Loucy (cell line): Measurements from ENCODE around the gene GGACT.

Experiments
- H2AFZ ChIP-seq: fragments of 200-600 bp; sonication (generic); 2 replicates; pipeline ENCODE4 v1.6.0; 2016; ENCODE audit warnings: antibody characterized with exemption, mild to moderate bottlenecking, low read length, moderate library complexity
- H3F3A ChIP-seq: fragments of 200-600 bp; 2 replicates; pipeline ENCODE4 v1.6.0; 2016; ENCODE audit warnings: antibody characterized with exemption, low read depth, mild to moderate bottlenecking
- H3K27me3 ChIP-seq: fragments of 200-600 bp; sonication (generic); 2 replicates; pipeline ENCODE4 v1.6.1; 2014; ENCODE audit warnings: low read length, mild to moderate bottlenecking; ENCODE audit not compliant: insufficient read depth, poor library complexity, severe bottlenecking
- H3K36me3 ChIP-seq: fragments of 200-600 bp; sonication (generic); 2 replicates; pipeline ENCODE4 v1.6.1; 2016; ENCODE audit warnings: low read length; ENCODE audit not compliant: insufficient read depth
- H3K4me1 ChIP-seq: fragments of 200-600 bp; sonication (generic); 2 replicates; pipeline ENCODE4 v1.5.1; 2014; ENCODE audit warnings: low read length, mild to moderate bottlenecking; ENCODE audit not compliant: insufficient read depth, poor library complexity, severe bottlenecking
- H3K4me2 ChIP-seq: fragments of 200-600 bp; sonication (generic); 2 replicates; pipeline ENCODE4 v1.6.0; 2014; ENCODE audit warnings: antibody characterized with exemption, low read length, low read depth, mild to moderate bottlenecking; ENCODE audit not compliant: poor library complexity, severe bottlenecking
- H3K4me3 ChIP-seq: fragments of 200-600 bp; sonication (generic); 2 replicates; pipeline ENCODE4 v1.5.1; 2014; ENCODE audit warnings: low read length, mild to moderate bottlenecking, mixed read lengths; ENCODE audit not compliant: poor library complexity, severe bottlenecking
- H3K79me2 ChIP-seq: fragments of 200-600 bp; sonication (generic); 2 replicates; pipeline ENCODE4 v1.6.1; 2014; ENCODE audit warnings: low read length; ENCODE audit not compliant: insufficient read depth
- H3K9ac ChIP-seq: fragments of 200-600 bp; sonication (generic); 2 replicates; pipeline ENCODE4 v1.6.0; 2014; ENCODE audit warnings: mild to moderate bottlenecking, low read depth, low read length, moderate library complexity; ENCODE audit not compliant: poor library complexity, severe bottlenecking
- H3K9me2 ChIP-seq: fragments of 200-600 bp; sonication (generic); replicated peaks from 2 replicates; pipeline ENCODE4 v1.6.1; 2016; ENCODE audit warnings: low read depth, low read length, mixed read lengths
- H3K9me3 ChIP-seq: fragments of 200-600 bp; sonication (generic); 2 replicates; pipeline ENCODE4 v1.6.1; 2014; ENCODE audit warnings: mild to moderate bottlenecking, antibody characterized with exemption, low read length, low read depth; ENCODE audit not compliant: insufficient read depth
- H4K20me1 ChIP-seq: fragments of 200-600 bp; sonication (generic); 2 replicates; pipeline ENCODE4 v1.6.0; 2014; ENCODE audit warnings: antibody characterized with exemption, low read length, mild to moderate bottlenecking; ENCODE audit not compliant: insufficient read depth, poor library complexity, severe bottlenecking
- CTCF ChIP-seq: fragments of 200-600 bp; sonication (generic); conservative IDR thresholded peaks from 2 replicates; pipeline ENCODE4 v1.5.1; 2014; ENCODE audit warnings: mild to moderate bottlenecking, antibody characterized with exemption, low read length
- EZH2phosphoT487 ChIP-seq: fragments of 200-600 bp; IDR thresholded peaks from 2 replicates; pipeline ENCODE4 v1.6.1; 2018; ENCODE audit warnings: antibody characterized with exemption, mild to moderate bottlenecking, moderate library complexity, borderline replicate concordance

Gene GGACT

GRCh38 chr13:100613031-100613430 is 24.4 kb upstream of the GGACT start:
- H3K9me3 ChIP-seq: no peaks in the 10 kb centered on the region
- H2AFZ ChIP-seq: no peak overlapping the region
- no peaks in the 10 kb centered on the region for H4K20me1 ChIP-seq
- peaks cover 22% of the 10 kb centered on the region for H3K4me1 ChIP-seq
- H3K4me2 ChIP-seq: no peak overlapping the region
- H3K4me3 ChIP-seq: no peak overlapping the region
- H3K9me2 ChIP-seq: no peaks in the 10 kb centered on the region
- H3K27me3 ChIP-seq: no peaks in the 10 kb centered on the region
- no peaks in the 10 kb centered on the region; the same call in 1 of the 2 replicates for H3K36me3 ChIP-seq
- H3K9ac ChIP-seq: no peak overlapping the region
- no peaks in the 10 kb centered on the region for H3K79me2 ChIP-seq
- no peak for TF ChIP-seq CTCF
- no peak for TF ChIP-seq EZH2phosphoT487
- H3F3A ChIP-seq: no peaks in the 10 kb centered on the region

- no peak overlapping the region for H2AFZ ChIP-seq
- no peaks in the 10 kb centered on the region for H3K9me3 ChIP-seq
- no peaks in the 10 kb centered on the region for H3K79me2 ChIP-seq
- no peaks in the 10 kb centered on the region for H4K20me1 ChIP-seq
- H3K4me3 ChIP-seq: no peak overlapping the region
- peaks cover 22% of the 10 kb centered on the region for H3K4me1 ChIP-seq
- TF ChIP-seq CTCF (no peak), EZH2phosphoT487 (no peak)
- H3K36me3 ChIP-seq: peaks cover 3% of the 10 kb centered on the region; the same call in 1 of the 2 replicates
- no peaks in the 10 kb centered on the region for H3K27me3 ChIP-seq
- no peaks in the 10 kb centered on the region for H3K9me2 ChIP-seq
- H3F3A ChIP-seq: no peaks in the 10 kb centered on the region
- H3K9ac ChIP-seq: no peak overlapping the region
- H3K4me2 ChIP-seq: no peak overlapping the region
Measured at GRCh38 chr13:100611678-100612492, 23.3 kb upstream of the GGACT start.

GRCh38 chr13:100610391-100611347 is 22.1 kb upstream of the GGACT start:
- Histone ChIP-seq H3K27me3 (no peaks in the 10 kb centered on the region), H3K79me2 (no peaks in the 10 kb centered on the region), H4K20me1 (no peaks in the 10 kb centered on the region), H3K9me2 (no peaks in the 10 kb centered on the region), H3F3A (no peaks in the 10 kb centered on the region), H3K4me3 (no peak overlapping the region), H3K4me2 (no peak overlapping the region), H3K36me3 (peaks cover 7% of the 10 kb centered on the region; the same call in 1 of the 2 replicates), H3K4me1 (peaks cover 22% of the 10 kb centered on the region), H3K9me3 (no peaks in the 10 kb centered on the region), H3K9ac (no peak overlapping the region), H2AFZ (no peak overlapping the region)
- TF ChIP-seq EZH2phosphoT487 (no peak), CTCF (no peak)
